Cardiac muscle cell (in vitro differentiated cells and primary cell): ENCODE results near the gene CLEC14A. TPM values are rescaled to one million over a fixed set of nuclear protein-coding genes. Genes with fewer than 3 reads are reported as not detected.

Experiments
- DNase-seq, 2 donors: peaks; one replicate each; pipeline versions ENCODE4 v3.0.0 to v3.0.0-alpha.2; 2010 to 2017; ENCODE audit warnings: low read depth in 1 of 2, low spot score in 1 of 2
- H3K27ac ChIP-seq: fragments of 200-600 bp; sonication (generic); 2 replicates; pipeline ENCODE4 v1.5.1; 2016
- H3K27me3 ChIP-seq: fragments of 200-600 bp; sonication (generic); 2 replicates; pipeline ENCODE4 v1.6.0; 2016; ENCODE audit warnings: control low read depth
- H3K36me3 ChIP-seq: fragments of 200-600 bp; sonication (generic); 2 replicates; pipeline ENCODE4 v1.5.1; 2016; ENCODE audit warnings: control low read depth
- H3K4me1 ChIP-seq: fragments of 200-600 bp; sonication (generic); 2 replicates; pipeline ENCODE4 v1.8.1; 2017; ENCODE audit warnings: low read depth, mild to moderate bottlenecking, mixed run types
- H3K4me3 ChIP-seq: fragments of 200-600 bp; sonication (generic); 2 replicates; pipeline ENCODE4 v1.5.1; 2016; ENCODE audit warnings: mild to moderate bottlenecking
- H3K9me3 ChIP-seq: fragments of 200-600 bp; sonication (generic); 2 replicates; pipeline ENCODE4 v1.5.1; 2017; ENCODE audit warnings: low read depth, mild to moderate bottlenecking, control low read depth
- CTCF ChIP-seq: IDR thresholded peaks from 2 replicates; pipeline ENCODE4 v1.5.1; 2012; ENCODE audit warnings: low read depth, mild to moderate bottlenecking, low read length
- polyA plus RNA-seq: library from polyadenylated mRNA; unstranded; fragments of >200 nt; fragmentation: Nextera tagmentation; extraction: Ambion mirVana; gene quantifications from 2 replicates; pipeline ENCODE4 v1.2.1, GENCODE V29; 2016
- total RNA-seq: library from RNA; depleted of rRNA; stranded (reverse); fragments of >200 nt; gene quantifications from 2 replicates; pipeline ENCODE4 v1.2.3, GENCODE V29; 2016

Gene CLEC14A
- total and polyA plus RNA-seq, 2 experiments from 2014 or later = 0.42 TPM; not detected in 1

GRCh38 chr14:38255408-38255672 lies 553 bp downstream of the CLEC14A start:
- peak in 1 of 2 donors; percentile 55 for DNase-seq
- Histone ChIP-seq H3K27ac (no peak overlapping the region), H3K4me1 (no peaks in the 10 kb centered on the region), H3K4me3 (peak overlapping the region; percentile 18), H3K36me3 (no peaks in the 10 kb centered on the region), H3K27me3 (peaks cover 64% of the 10 kb centered on the region), H3K9me3 (no peaks in the 10 kb centered on the region)
- no peak for TF ChIP-seq CTCF

GRCh38 chr14:38254571-38255407 lies 1.1 kb downstream of the CLEC14A start:
- H3K9me3 ChIP-seq = no peaks in the 10 kb centered on the region
- peak; percentile 33 to 56 for DNase-seq

GRCh38 chr14:38253676-38254075 lies 2.2 kb downstream of the CLEC14A start:
- Histone ChIP-seq H3K9me3 (no peaks in the 10 kb centered on the region), H3K27me3 (peaks cover 63% of the 10 kb centered on the region), H3K36me3 (no peaks in the 10 kb centered on the region), H3K27ac (no peak overlapping the region), H3K4me3 (no peak overlapping the region), H3K4me1 (no peaks in the 10 kb centered on the region)
- TF ChIP-seq CTCF = no peak
- peak in 1 of 2 donors; percentile 17 for DNase-seq

More at GRCh38 chr14:38254571-38255407, 1.1 kb downstream of the CLEC14A start:
- Histone ChIP-seq H3K36me3 (no peaks in the 10 kb centered on the region), H3K27me3 (peaks cover 64% of the 10 kb centered on the region), H3K4me1 (no peaks in the 10 kb centered on the region), H3K4me3 (peak overlapping the region; percentile 18), H3K27ac (no peak overlapping the region)
- no peak for TF ChIP-seq CTCF

GRCh38 chr14:38252066-38252710 lies 3.7 kb downstream of the CLEC14A start:
- Histone ChIP-seq H3K27me3 (peaks cover 50% of the 10 kb centered on the region), H3K36me3 (no peaks in the 10 kb centered on the region), H3K9me3 (no peaks in the 10 kb centered on the region), H3K4me3 (no peak overlapping the region), H3K27ac (no peak overlapping the region), H3K4me1 (no peaks in the 10 kb centered on the region)
- no peak for TF ChIP-seq CTCF
- DNase-seq = peak in 1 of 2 donors; percentile 17

- Histone ChIP-seq H3K4me1 (no peaks in the 10 kb centered on the region), H3K27ac (no peak overlapping the region), H3K4me3 (no peak overlapping the region), H3K36me3 (no peaks in the 10 kb centered on the region), H3K9me3 (no peaks in the 10 kb centered on the region), H3K27me3 (peaks cover 31% of the 10 kb centered on the region)
- DNase-seq = no peak
- TF ChIP-seq CTCF = no peak
Measured at GRCh38 chr14:38250331-38250730, 5.6 kb downstream of the CLEC14A start.
